ENCODE data around the gene MCRIP1.

DNA sequence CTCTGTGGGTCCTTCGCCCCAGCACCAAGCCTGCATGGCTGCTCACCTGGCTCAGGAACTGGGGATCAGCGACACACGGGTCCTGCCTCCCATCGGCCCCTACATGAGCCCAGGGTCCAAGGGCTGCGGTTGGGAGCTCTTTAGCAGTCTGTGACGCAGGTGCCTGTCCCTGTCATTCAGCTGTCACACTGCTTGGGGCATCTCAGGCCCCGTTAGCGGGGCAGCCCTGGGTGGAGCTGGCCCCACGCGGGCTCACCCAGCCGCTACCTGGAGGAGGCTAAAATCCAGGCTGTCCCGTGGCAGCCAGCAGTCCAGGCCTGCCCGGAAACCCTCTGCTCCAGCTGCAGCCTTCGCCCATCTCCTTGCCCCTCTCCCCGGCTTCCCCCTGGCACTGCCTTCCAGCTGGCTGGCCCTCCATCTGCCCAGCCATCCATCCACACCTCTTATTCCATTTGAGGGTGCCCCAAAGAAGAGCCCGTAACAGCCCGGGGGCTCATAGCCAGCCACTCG lies 25.8 kb downstream of the MCRIP1 start:
- TF ChIP-seq, protein P1, sequence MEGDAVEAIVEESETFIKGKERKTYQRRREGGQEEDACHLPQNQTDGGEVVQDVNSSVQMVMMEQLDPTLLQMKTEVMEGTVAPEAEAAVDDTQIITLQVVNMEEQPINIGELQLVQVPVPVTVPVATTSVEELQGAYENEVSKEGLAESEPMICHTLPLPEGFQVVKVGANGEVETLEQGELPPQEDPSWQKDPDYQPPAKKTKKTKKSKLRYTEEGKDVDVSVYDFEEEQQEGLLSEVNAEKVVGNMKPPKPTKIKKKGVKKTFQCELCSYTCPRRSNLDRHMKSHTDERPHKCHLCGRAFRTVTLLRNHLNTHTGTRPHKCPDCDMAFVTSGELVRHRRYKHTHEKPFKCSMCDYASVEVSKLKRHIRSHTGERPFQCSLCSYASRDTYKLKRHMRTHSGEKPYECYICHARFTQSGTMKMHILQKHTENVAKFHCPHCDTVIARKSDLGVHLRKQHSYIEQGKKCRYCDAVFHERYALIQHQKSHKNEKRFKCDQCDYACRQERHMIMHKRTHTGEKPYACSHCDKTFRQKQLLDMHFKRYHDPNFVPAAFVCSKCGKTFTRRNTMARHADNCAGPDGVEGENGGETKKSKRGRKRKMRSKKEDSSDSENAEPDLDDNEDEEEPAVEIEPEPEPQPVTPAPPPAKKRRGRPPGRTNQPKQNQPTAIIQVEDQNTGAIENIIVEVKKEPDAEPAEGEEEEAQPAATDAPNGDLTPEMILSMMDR (IDR thresholded peaks at IDR 0.05), result no peak
- no peak for TF ChIP-seq EP300 (IDR thresholded peaks at IDR 0.05)
- TF ChIP-seq POLR2A (IDR thresholded peaks at IDR 0.05; ENCODE audit: low read depth), result no peak

Measured in esophagus muscularis mucosa (tissue), 4 donors.